GM12878 (cell line): Measurements from ENCODE around the gene RAB2B. TPM values are rescaled to one million over a fixed set of nuclear protein-coding genes. Genes with fewer than 3 reads are reported as not detected.

Source experiments
- ATF2 ChIP-seq: IDR thresholded peaks from 2 replicates; pipeline ENCODE4 v1.6.1; 2012; ENCODE audit warnings: low read length, inconsistent platforms
- BCL11A ChIP-seq: IDR thresholded peaks from 2 replicates; pipeline ENCODE4 v1.6.1; 2011; ENCODE audit warnings: low read depth, low read length
- BRCA1 ChIP-seq: IDR thresholded peaks from 2 replicates; pipeline ENCODE4 v1.6.1; 2011; ENCODE audit warnings: low read depth, low read length, improper control_type of control experiment
- EP300 ChIP-seq, 2 experiments: fragments of 150-350 bp in 1 of 2; IDR thresholded peaks; 2 replicates each; pipeline ENCODE4 v1.6.1; 2011 to 2012; ENCODE audit warnings: low read depth in 2 of 2, low read length in 2 of 2, borderline replicate concordance in 1 of 2, improper control_type of control experiment in 1 of 2, inconsistent platforms in 1 of 2; ENCODE audit not compliant: control insufficient read depth in 1 of 2
- ESRRA ChIP-seq: IDR thresholded peaks from 2 replicates; pipeline ENCODE4 v1.6.1; 2012; ENCODE audit warnings: mild to moderate bottlenecking, low read length, improper control_type of control experiment
- GATAD2B ChIP-seq: fragments of 450-650 bp; conservative IDR thresholded peaks from 2 replicates; pipeline ENCODE4 v1.6.1; 2017; ENCODE audit warnings: low read depth, mild to moderate bottlenecking, moderate library complexity
- IKZF2 ChIP-seq, 2 experiments: fragments of 450-650 bp; IDR thresholded peaks; 2 replicates each; pipeline ENCODE4 v1.6.1; 2017; ENCODE audit warnings: mild to moderate bottlenecking in 2 of 2, moderate library complexity in 2 of 2
- IRF4 ChIP-seq: IDR thresholded peaks from 2 replicates; pipeline ENCODE4 v1.6.1; 2011; ENCODE audit warnings: low read depth, low read length
- POLR2A ChIP-seq: IDR thresholded peaks from 2 replicates; pipeline ENCODE4 v1.6.1; 2011; ENCODE audit warnings: low read depth, mild to moderate bottlenecking, low read length
- SMC3 ChIP-seq: IDR thresholded peaks from 2 replicates; pipeline ENCODE4 v1.6.1; 2011; ENCODE audit warnings: low read length, improper control_type of control experiment, borderline replicate concordance
- SPI1 ChIP-seq: IDR thresholded peaks from 2 replicates; pipeline ENCODE4 v1.6.1; 2011; ENCODE audit warnings: low read depth, mild to moderate bottlenecking, low read length, moderate library complexity, borderline replicate concordance; ENCODE audit not compliant: insufficient read depth
- SREBF1 ChIP-seq: IDR thresholded peaks from 2 replicates; pipeline ENCODE4 v1.6.1; 2012; ENCODE audit warnings: mild to moderate bottlenecking, low read length
- TCF12 ChIP-seq: IDR thresholded peaks from 2 replicates; pipeline ENCODE4 v1.6.1; 2011; ENCODE audit warnings: low read depth, mild to moderate bottlenecking, low read length
- YBX1 ChIP-seq: fragments of 450-650 bp; IDR thresholded peaks from 2 replicates; pipeline ENCODE4 v1.6.1; 2016; ENCODE audit warnings: antibody characterized with exemption
- ZNF207 ChIP-seq: fragments of 450-650 bp; IDR thresholded peaks from 2 replicates; pipeline ENCODE4 v1.6.1; 2014; ENCODE audit warnings: antibody characterized with exemption, mild to moderate bottlenecking, borderline replicate concordance
- polyA plus RNA-seq, 11 experiments: library from polyadenylated mRNA; depleted of rRNA in 4 of 11; unstranded in 6 of 11; stranded (reverse) in 5 of 11; fragments of >200 nt; fragmentation: Nextera tagmentation in 4 of 11; fragmentation: Illumina TruSeq in 1 of 11; extraction: Ambion mirVana in 4 of 11; extraction: Trizol in 1 of 11; gene quantifications; 1 replicate in 1 of 11; 2 replicates in 10 of 11; pipeline versions ENCODE4 v1.2.1 to v1.2.3, GENCODE V29; 2011 to 2016; ENCODE audit warnings: inconsistent platforms in 2 of 11, missing spikeins in 2 of 11, low read depth in 1 of 11
- total RNA-seq, 4 experiments: library from RNA; depleted of rRNA in 3 of 4; stranded (reverse); fragments of >200 nt in 3 of 4; fragmentation: Illumina TruSeq in 1 of 4; extraction: Trizol in 1 of 4; gene quantifications; 2 replicates each; pipeline versions ENCODE4 v1.2.1 to v1.2.3, GENCODE V29; 2013 to 2021
- TF ChIP-seq, protein P1 (sequence below): fragments of 450-650 bp; IDR thresholded peaks from 2 replicates; pipeline ENCODE4 v1.6.1; 2017; ENCODE audit warnings: mild to moderate bottlenecking
- TF ChIP-seq, protein P2 (sequence below): fragments of 450-650 bp; formaldehyde crosslinking; IDR thresholded peaks from 2 replicates; pipeline ENCODE4 v1.4.0; 2022; ENCODE audit warnings: mild to moderate bottlenecking, moderate library complexity
- TF ChIP-seq, protein P3 (sequence below): IDR thresholded peaks from 2 replicates; pipeline ENCODE4 v1.6.1; 2011; ENCODE audit warnings: low read depth, low read length, improper control_type of control experiment, borderline replicate concordance

RAB2B gene
- total and polyA plus RNA-seq, 10 of the 15 experiments (the other 5 are each of a cell fraction or from before 2014, with no cell fraction given), result 5.6 to 45.1 (median 12.5) TPM

GRCh38 chr14:21510735-21511657, 34.2 kb upstream of the RAB2B start, which contains the start of gene METTL3 (continued):
- no peak for TF ChIP-seq SMC3
- TF ChIP-seq, protein P1, sequence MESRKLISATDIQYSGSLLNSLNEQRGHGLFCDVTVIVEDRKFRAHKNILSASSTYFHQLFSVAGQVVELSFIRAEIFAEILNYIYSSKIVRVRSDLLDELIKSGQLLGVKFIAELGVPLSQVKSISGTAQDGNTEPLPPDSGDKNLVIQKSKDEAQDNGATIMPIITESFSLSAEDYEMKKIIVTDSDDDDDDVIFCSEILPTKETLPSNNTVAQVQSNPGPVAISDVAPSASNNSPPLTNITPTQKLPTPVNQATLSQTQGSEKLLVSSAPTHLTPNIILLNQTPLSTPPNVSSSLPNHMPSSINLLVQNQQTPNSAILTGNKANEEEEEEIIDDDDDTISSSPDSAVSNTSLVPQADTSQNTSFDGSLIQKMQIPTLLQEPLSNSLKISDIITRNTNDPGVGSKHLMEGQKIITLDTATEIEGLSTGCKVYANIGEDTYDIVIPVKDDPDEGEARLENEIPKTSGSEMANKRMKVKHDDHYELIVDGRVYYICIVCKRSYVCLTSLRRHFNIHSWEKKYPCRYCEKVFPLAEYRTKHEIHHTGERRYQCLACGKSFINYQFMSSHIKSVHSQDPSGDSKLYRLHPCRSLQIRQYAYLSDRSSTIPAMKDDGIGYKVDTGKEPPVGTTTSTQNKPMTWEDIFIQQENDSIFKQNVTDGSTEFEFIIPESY, result no peak
- no peak for TF ChIP-seq ESRRA
- no peak for TF ChIP-seq IKZF2 (IDR thresholded peaks at IDR 0.05)
- TF ChIP-seq BRCA1, result no peak
- no peak for TF ChIP-seq ATF2
- TF ChIP-seq ZNF207, result no peak
- peak; percentile 87 for TF ChIP-seq POLR2A
- TF ChIP-seq, protein P2, sequence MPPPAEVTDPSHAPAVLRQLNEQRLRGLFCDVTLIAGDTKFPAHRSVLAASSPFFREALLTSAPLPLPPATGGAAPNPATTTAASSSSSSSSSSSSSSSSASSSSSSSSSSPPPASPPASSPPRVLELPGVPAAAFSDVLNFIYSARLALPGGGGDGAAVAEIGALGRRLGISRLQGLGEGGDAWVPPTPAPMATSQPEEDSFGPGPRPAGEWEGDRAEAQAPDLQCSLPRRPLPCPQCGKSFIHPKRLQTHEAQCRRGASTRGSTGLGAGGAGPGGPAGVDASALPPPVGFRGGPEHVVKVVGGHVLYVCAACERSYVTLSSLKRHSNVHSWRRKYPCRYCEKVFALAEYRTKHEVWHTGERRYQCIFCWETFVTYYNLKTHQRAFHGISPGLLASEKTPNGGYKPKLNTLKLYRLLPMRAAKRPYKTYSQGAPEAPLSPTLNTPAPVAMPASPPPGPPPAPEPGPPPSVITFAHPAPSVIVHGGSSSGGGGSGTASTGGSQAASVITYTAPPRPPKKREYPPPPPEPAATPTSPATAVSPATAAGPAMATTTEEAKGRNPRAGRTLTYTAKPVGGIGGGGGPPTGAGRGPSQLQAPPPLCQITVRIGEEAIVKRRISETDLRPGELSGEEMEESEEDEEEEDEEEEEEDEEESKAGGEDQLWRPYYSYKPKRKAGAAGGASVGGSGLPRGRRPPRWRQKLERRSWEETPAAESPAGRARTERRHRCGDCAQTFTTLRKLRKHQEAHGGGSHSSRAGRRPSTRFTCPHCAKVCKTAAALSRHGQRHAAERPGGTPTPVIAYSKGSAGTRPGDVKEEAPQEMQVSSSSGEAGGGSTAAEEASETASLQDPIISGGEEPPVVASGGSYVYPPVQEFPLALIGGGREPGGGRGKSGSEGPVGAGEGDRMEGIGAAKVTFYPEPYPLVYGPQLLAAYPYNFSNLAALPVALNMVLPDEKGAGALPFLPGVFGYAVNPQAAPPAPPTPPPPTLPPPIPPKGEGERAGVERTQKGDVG (CRISPR knock-in tag), result no peak
- 0 out of 2 replicates have a peak, but pooled peaks have one; percentile 9 for TF ChIP-seq BCL11A
- no peak for TF ChIP-seq EP300 (IDR thresholded peaks at IDR 0.05; ENCODE audit: borderline replicate concordance in 1 of 2, control insufficient read depth in 1 of 2, low read depth in 2 of 2, low read length in 2 of 2)
- TF ChIP-seq, protein P3, sequence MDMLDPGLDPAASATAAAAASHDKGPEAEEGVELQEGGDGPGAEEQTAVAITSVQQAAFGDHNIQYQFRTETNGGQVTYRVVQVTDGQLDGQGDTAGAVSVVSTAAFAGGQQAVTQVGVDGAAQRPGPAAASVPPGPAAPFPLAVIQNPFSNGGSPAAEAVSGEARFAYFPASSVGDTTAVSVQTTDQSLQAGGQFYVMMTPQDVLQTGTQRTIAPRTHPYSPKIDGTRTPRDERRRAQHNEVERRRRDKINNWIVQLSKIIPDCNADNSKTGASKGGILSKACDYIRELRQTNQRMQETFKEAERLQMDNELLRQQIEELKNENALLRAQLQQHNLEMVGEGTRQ, result no peak
- TF ChIP-seq GATAD2B, result no peak
- TF ChIP-seq YBX1, result no peak
- no peak for TF ChIP-seq IRF4
- no peak for TF ChIP-seq SREBF1
- no peak for TF ChIP-seq TCF12
- no peak for TF ChIP-seq SPI1
